H4 (cell line): ENCODE results near the gene CASK. TPM values are rescaled to one million over a fixed set of nuclear protein-coding genes. Genes with fewer than 3 reads are reported as not detected.

ENCODE experiments used
- DNase-seq: peaks from one replicate; pipeline ENCODE4 v3.0.0-alpha.2; 2015; ENCODE audit warnings: low spot score
- total RNA-seq: library from RNA; depleted of rRNA; stranded (reverse); fragments of >200 nt; shearing (Covaris generic); gene quantifications from 2 replicates; pipeline ENCODE4 v1.2.3, GENCODE V29; 2014; rRNA removed

Gene CASK
- total RNA-seq, 1 experiment from 2014 or later, result 21.7 TPM

DNA sequence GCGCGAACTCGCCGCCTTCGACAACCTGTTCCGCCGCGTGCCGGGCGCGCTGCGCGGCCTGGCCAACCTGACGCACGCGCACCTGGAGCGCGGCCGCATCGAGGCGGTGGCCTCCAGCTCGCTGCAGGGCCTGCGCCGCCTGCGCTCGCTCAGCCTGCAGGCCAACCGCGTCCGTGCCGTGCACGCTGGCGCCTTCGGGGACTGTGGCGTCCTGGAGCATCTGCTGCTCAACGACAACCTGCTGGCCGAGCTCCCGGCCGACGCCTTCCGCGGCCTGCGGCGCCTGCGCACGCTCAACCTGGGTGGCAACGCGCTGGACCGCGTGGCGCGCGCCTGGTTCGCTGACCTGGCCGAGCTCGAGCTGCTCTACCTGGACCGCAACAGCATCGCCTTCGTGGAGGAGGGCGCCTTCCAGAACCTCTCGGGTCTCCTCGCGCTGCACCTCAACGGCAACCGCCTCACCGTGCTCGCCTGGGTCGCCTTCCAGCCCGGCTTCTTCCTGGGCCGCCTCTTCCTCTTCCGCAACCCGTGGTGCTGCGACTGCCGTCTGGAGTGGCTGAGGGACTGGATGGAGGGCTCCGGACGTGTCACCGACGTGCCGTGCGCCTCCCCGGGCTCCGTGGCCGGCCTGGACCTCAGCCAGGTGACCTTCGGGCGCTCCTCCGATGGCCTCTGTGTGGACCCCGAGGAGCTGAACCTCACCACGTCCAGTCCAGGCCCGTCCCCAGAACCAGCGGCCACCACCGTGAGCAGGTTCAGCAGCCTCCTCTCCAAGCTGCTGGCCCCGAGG, 449.2 kb downstream of the CASK start:
- DNase-seq, result no peak

DNA sequence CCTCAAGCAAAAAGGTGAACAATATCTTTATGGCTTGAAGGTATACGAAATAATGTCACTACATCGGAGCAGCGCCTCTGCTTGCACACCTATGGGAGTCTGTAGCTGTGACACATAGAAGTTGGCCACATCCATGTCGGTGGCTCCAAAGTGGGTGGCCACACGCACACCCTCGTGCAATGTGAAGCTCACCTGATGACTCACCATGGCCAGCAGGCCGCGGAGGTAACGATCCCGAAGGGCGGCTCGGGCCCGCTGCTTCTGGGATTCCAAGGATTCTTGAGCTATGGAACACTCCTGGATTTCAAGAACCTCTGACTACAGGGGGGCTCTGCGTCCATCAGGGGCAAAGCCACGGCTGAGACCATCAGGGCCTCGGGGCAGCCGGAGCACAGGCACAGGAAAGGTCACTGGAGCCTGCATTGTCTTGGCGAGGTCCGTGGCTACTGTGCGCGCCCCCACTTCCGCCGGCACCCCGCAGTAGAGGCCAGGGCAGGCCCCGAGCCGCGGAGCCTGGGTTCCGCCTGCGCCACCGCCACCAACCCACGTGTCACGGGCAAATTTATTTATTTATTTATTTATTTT, 451.0 kb downstream of the CASK start:
- peak; percentile 55 for DNase-seq

DNA sequence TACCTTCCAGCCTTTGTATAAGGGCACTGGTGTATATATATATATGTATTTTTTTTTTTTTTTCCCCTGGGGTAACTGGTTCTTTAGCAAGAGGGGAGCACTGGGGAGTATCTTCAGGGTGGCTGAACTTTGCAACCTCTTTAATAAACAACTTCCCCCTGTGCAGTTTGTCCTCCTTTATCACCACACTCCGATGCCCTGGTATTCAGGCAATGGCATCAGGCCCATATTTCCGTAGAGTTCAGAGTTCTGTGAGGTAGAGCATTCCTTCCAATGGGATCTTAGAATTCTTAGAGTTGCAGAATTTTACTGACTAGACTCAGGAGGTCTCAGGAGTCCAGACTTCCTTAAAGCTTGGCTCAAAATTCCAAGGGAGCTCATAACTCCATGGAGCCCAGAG, 451.6 kb downstream of the CASK start:
- DNase-seq, result no peak

DNA sequence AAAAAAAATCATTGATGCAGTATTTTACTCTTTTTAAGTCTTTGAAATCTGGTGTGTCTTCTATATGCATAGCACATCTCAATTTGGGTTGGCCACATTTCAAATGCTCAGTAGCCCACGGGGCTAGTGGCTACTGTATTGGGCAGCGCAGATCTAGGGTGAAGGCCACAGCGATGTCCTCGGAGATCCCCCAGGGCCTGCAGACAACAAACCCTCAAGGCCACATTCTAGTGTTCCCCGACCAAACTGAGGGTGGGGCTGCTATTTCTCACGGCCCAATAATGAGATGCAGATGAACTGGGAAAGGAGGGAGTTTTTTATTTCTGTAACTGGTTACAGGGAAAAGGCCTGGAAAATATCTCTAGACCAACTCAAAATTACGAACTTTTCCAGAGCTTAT, 452.6 kb downstream of the CASK start:
- no peak for DNase-seq

DNA sequence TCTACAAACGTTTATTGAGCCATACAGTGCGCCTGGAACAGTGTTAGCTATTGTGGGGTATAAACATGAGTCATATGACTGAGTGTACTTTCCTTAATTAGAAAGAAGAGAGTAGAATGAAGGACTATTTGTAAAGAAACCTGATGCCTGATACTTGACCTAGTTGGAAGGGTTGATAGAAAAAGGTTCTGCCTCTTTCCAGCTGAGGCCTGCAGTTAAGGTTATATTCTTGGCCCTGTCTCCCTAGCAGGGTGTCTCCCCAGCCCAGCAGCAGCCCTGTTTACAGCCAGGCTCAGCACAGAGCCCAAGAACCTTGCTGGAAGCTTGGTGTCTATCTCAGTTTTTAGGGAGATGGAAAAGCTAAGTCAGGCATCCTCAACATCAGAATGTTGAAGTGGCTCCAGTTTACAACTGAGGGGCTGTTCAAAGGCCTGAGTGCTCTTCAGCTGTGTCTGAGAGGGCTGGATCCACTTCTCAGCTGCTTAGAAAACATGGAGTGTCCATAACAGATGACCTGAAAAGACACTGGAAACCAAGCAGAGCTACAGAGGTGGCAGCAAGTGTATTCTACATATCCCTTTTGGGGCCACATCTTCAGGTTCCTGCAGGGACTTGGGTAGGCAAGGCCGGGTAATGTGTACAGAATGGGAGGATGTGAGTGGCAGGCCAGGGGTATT, 454.6 kb downstream of the CASK start:
- peak; percentile 25 for DNase-seq

Other genes starting within 250 kb of the CASK start
- gene GPR34, start 234.6 kb downstream of the CASK start, total RNA-seq, result not detected in 2 replicates
- gene GPR82, start 199.4 kb downstream of the CASK start, total RNA-seq, result not detected in 2 replicates